Hematopoietic multipotent progenitor cell treated with erythropoietin and hydrocortisone succinate and interleukin-3 and kit ligand, for 4 days (in vitro differentiated cells): ENCODE results near the gene CYTH4.
A peak's percentile ranks its signal among the peaks of the same experiment; 100 is the strongest.

Experiments
- DNase-seq: peaks from one replicate; pipeline ENCODE4 v3.0.0-alpha.2; 2015

The CYTH4 gene

DNA sequence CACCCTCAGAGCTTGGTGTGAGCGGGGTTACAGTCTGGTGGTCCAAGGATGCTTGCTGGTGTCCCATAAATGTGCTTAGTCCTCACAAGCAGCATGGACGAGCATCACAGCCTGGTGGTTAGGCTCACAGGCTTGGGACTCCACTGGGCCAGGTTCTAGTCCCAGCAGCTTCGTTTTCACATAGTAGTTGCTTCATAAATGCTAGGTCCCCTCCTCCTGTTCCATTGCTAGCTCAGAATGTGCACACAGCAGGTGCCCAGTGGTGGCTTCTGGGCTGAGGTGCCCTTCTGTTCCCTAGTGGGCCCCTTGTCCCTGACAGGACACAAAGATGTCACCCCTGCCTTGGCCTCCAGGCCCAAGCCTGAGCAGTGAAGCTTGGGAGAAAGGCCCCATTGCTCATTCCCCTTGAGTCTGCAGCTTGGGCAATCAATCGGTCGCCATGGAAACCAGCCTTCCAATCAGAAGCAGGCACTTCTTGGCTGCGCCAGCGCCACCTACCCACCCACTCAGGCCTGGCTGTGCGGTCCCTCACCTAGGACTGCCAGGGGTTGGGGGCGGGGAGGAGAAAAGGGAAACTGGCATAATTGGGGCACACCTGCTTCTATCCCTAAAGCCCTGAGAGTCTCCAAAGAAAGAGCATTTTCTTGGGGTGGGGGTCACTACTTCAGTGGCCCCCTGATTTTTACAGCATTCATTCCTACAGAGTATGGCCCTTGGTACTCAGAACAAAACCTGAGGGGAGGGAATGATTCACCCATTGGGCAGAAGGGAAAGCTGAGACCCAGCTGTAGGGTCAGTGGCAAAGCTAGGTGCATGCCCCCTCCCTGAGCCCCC lies 48.1 kb downstream of the CYTH4 start:
- peak; percentile 72 for DNase-seq

DNA sequence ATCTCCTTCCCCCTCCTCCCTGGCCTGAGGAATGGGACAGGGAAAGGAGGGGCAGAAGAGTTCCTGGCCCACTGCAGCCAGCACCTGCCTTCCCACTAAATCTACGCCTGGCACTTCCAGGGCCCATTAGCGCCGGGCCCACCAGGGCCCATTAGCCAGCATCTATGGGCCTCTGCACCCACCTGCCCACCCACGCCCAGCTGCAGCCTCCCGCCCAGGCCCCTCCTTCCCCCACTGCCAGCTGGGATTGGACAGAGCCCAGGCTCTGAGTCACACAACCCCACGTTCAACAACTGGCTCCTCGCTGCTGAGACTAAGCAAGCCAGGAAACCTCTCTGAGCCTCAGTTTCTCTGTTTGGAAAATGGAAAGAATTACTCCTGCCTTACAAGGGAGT lies 48.7 kb downstream of the CYTH4 start:
- no peak for DNase-seq

DNA sequence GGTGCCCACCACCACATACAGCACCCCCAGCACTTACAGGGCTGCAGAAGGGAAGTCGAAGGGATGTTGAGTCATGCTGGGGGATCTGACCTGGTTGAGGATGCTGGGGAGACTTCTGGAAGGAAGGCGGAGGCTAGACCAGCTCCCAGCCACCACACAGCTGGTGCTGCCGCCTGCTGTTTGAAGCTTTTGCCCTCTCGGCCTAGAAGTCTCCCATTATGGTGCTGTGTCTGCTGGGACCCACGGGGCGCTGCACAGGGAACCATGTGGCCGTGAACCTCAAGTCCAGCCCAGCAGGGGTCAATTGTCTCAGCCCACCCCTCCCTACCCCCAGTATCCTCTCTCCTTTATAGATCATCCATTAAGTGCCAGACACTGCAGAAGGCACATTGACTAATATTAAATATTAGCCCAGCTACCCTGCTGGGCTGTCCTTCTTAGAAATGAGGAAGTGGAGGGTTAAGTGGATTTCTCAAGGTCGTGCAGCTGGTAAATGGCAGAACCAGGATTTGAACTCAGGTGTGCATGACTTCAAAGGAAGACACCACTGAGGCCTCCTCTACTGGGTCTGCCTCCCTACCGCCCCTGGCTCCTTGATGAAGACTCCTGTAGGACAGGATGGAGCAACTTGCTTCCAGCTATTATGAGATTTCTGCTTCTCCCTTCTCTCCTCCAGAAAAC lies 49.7 kb downstream of the CYTH4 start:
- no peak for DNase-seq

DNA sequence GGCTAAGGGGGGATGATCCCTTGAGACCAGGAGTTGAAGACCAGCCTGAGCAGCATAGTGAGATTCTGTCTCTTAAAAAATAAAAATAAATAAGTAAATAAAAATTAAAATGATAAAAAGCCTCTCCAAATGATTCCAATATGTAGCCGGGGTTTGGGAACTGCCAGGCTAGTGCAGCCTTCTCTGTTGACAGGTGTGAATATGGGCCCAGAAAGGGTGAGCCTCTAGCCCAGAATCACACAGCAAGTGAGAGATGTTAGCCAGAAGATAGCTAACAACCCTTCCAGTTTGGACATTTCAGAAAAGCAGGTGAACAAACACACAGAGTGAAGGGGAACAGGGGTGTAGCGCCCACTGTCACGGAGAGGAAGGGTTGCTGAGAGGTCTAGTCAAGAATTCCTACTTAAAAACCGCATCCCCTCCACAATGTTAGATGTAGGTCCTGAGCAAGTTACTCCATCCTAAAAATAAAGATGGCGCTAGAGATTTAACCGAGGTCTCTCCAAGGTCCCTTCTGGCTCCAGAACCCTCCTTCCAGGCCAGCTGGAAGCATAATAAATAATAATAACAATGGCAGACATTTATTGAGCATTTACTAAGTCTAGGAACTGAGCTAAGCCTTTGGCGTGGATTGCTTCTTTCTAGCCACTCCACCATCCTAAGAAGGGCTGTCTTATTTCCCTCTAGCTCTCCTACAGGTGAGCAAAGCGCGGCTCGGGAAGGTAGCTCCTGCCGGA lies 51.6 kb downstream of the CYTH4 start:
- no peak for DNase-seq

DNA sequence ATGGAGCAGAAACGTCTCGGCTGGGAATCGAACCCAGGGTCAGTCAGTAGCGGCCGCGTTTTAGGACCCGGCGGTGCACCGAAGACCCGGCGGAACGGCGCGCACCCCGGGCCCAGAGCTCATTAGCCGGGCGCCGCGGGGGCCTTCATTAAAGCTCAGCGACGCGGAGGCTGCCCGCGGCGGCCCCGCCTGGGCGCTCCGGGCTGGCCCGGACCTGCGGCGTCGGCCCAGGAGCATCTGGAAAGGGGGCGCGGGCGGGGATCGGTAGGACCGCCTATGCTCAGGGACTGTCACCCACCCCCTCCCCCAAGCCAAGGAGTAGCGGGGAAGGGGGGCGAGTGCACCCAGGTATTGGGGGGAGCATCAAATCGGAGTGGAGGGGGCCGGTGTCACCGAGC lies 52.2 kb downstream of the CYTH4 start:
- DNase-seq = no peak

DNA sequence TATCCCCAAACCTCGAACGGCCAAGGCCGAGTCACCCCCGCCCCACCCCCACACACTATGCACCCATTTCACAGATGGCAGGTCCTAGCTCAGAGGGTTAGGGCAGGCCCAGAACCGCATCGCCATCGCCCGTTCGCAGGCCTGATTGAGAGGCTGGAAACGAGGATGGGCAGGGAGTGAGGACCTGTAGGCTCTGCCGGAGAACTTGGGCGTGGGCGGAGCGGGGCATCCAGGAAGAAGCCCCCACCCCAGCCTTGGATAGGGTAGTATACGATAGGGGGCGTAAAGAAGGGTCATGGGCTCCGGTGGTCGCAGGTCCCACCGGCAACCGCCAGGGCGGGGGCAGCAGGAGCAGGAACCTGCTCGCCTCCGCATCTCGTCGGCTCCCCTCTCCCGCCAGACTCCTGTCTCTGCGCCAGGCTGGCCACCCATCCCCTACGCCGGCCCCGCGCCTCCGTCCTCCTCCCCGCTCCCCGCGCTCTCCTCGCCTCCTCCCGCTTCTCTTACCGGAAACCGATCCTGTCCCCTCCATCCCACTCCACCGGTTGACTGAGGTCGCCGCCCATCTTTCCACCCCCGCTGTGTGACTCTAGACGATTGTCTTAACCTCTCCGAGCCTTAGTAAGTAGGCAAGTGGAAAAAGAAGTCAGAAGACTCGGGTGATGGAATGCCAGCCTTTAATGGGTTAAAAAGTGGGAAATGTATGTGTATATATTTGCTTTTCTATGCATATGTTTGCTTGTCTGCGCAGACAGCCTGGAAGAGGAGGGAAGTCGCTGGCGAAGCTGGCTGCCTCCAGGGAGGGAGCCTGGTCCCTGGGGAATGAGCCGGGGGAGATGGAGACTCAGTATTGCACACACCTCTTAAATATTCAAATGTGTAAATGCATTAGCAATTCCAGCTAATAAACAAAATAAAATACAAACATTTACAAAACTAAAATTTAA lies 52.8 kb downstream of the CYTH4 start:
- no peak for DNase-seq

DNA sequence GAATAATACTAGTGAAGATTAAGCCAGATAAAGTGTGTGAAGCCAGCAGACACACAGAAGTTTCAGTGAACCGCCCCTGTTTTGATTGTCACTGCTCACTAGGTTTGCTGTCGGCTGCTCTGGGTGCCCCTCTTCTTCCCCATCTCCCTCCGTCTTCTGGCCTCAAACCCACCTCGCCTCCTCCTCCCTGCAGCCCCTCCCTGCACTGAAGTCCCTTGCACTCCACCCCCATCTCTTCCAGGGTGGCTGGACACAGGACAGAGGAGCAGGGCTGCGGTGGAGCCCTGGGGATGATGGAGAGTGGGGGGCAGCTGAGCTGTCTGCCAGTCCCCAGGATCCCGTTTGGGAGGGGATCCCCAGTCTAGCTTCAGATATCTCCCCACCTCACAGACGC lies 53.5 kb downstream of the CYTH4 start:
- no peak for DNase-seq

DNA sequence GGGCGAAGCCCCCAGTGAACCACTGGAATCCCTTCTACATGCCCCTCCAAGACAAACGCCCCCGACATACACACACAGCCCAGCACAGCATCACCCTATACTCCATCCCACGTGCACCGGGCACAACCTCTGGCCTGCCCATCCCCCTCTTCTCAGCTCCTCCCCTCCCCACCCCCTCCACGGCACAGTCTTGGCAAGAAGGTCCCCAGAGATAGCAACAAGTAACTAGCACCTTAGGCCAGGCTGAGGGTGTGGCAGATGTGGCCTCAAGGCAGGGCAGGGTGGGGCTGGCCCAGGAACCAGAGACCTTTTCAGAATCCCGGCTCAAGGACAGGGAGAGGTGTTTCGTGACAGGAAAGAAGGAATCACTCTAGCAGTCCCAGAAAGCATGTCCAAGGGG lies 54.3 kb downstream of the CYTH4 start:
- peak; percentile 68 for DNase-seq

DNA sequence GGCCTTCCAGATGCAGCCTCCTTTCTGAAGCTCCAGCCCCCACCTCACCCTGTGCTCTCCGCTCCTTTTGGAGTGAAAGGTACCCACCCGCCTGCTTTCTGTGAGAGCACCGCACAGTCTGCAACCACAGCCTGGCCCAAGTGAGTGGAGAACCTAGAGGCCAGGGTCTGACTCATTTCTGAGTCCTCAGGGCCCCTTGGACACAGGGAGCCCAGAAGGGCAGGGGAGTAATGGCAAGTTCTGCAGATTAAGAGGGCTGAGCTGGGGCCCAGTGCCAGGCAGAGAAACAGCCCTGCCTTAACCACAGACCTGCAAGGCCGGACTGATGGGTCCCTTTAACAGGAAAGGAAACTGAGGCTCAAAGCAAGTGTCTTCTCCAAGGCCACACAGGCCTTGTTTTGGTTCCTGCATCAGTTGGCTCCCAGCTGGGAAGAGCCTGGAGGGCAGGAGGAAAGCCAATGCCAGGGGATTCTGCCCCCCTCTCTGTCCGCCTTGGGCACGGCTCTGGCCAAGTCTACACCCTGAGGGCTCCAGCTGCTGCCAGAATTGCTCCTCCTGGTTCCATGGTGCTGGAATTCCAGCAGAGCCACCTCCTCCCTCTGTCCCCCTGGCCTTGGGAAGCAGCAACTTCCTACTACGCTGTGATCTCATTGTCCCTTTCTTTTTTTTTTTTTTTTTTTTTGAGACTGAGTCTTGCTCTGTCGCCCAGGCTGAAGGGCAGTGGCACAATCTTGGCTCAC lies 55.1 kb downstream of the CYTH4 start:
- DNase-seq = no peak

DNA sequence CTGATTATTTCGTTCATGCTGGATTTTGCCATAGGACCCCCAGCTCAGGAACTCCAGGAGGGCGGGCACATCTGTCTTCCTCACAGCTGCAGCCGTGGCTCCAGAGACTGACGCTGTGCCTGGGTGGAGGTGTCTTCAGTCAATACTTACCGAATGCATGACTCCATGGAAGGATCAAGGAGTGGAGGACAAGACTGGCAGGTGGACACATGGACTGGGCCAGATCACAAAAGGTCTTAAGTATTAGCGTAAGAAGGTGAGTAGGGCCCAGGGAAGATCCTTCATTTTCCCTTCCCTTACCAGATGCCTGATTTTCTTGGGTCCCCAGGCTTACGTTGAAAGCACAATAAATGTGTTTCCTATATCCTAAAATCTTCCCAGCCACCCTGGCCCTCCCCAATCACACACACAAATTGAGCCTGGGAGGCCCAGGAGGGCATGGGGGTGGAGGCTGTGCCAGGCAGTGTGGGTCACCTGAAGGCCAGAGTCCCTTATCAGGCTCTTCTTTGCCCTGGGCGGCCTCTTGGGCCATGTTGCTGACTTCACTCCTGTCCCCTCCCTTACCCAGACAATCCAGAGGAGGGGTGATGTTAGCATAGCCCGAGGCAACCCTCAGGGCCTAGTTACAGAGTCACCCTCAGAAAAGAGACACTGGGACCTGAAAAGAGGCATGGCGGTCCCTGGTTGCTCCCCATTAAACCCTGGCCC lies 56.4 kb downstream of the CYTH4 start:
- no peak for DNase-seq

DNA sequence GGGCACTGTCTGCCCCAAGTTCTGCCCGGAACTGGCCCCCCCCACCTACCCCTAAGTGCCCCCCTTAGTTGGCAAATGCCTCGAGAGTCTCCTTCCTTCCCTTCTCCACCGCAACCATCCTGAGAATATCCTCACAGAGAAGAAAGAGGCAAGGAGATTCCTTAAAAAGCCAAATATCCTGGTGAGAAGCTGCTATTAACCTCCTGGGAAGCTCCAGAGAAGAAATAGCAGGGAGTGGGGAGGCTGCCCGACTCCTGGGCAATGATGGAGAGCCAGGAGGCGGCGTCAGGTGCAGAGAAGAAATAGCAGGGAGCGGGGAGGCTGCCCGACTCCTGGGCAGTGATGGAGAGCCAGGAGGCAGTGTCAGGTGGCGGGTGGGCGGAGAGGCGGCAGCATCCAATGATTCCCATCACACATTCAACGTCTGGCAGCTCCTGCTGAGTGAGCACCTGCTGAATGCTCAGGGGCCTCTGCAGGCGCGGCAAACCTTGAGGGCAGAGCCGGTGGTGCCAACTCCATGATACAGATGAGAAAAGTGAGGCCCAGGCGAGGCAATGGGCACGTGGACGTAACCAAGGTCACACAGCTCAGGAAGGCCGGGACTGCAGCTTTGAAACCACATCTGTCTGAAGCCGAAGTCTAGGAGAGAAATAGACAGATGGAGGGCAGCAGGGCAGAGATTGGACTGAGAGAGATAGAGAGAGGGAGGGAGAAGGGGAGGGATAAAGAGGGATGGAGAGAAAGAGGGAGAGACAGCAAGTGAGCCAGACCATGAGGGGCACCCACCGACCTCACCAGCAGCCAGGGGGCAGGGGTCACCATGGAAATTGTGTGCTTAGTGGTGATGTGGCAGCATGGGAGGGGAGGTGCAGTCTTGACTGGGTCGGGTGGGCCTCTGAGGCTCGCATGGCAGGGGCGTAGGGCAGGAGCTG lies 58.3 kb downstream of the CYTH4 start:
- no peak for DNase-seq

DNA sequence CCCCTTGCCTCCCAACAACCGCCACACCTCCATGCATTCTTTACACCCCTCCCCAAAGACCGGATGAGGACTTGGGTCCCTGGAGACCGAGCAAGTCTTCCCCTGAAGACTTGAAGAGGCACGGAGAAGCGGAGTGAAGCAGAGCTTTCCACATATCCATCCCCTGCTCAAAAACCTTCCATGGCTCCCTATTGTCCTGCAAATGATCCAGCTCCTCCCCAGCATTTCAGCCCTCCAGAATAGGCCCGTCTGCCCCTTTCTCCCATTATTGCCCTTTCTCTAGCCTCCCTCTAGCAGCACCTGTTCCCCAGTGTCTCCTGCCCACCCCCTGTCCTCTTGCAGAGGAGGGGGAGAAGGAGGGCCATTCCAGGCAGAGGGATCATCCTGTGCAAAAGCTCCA lies 59.8 kb downstream of the CYTH4 start:
- DNase-seq = no peak

DNA sequence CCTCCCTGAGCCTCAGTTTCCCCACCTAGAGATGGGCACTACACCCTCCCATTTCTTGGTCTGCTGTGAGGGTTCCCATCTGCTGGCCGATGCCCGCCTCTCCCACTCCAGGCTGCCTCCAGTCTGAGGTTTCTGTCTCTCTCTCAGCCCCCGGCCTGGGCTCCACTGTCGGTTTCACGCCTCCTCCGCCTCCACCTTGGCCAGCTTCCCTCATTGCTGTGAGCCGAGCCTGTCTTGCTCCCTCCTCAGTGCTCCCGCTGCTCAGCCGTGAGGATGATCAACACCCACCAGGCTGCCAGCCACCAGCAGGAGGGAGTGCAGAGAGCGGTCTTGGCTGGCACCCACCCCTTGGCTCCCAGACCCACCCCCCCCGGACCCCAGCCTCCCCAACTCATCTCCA lies 61.0 kb downstream of the CYTH4 start:
- DNase-seq = no peak

DNA sequence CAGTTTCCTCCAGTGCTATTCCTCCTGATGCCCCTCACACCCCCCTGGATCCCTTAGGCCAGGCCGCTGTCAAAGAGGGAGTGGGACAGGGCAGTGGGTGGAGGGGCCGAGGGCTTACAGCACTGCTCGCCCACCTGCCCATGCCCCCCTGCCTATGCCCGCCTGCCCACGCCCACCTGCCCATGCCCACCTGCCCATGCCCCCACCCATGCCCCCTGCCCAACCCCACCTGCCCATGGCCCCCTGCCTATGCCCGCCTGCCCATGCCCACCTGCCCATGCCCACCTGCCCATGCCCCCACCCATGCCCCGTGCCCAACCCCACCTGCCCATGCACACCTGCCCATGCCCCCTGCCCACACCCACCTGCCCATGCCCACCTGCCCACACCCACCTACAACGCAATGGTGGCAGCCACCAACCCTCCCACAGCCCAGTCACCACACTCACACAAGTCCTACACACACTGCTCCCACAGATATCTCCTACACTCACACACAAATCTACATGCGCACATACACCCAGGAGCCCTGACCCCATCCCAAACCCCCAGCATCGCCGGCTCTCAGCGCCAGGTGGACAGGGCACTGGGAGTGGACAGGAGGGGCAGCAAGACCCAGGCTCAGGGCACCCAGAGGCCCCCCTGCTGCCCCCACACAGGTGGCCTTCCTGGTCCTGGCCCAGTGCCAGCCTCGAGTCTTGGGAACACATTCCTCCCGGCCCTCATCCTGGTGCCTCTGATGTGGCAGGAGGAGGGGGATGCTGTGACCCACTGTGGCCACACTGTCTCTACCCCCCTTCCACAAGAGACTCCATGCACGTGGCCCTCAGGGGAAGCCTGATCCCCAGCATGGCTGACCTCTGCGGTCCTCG lies 61.8 kb downstream of the CYTH4 start:
- DNase-seq = no peak

DNA sequence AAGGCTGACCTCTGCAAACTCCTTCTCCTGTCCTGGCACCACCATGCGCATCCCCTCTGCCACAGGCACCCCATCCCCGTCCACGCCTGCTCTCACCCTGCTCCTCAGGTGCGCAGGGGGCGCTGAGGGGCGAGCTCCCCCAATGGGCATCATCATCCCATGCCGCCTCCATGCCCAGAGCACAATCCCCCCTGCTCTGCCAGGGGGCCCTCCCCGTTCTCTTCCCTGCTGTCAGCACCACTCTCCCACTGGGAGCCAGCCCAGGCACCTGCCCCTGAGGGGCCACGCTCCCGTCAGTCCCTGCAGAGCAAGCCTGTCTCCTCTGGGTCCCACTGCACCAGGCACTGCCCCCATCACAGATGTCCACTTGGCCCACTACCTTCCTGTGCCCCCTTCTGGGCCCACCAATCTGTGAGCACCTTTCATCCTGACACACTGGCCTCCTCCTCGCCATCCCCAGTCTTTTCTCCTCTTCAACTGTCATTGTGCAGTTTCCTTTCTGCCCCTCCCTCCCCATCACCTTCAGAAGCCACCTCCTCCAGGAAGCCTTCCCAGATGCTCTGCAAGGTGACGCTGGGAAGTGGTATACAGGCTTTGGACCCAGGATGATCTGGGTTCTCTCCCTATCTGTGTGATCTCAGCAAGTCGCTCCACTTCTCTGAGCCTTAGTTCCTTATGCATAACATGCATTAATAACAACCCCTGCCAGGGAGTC lies 62.6 kb downstream of the CYTH4 start:
- DNase-seq = no peak

DNA sequence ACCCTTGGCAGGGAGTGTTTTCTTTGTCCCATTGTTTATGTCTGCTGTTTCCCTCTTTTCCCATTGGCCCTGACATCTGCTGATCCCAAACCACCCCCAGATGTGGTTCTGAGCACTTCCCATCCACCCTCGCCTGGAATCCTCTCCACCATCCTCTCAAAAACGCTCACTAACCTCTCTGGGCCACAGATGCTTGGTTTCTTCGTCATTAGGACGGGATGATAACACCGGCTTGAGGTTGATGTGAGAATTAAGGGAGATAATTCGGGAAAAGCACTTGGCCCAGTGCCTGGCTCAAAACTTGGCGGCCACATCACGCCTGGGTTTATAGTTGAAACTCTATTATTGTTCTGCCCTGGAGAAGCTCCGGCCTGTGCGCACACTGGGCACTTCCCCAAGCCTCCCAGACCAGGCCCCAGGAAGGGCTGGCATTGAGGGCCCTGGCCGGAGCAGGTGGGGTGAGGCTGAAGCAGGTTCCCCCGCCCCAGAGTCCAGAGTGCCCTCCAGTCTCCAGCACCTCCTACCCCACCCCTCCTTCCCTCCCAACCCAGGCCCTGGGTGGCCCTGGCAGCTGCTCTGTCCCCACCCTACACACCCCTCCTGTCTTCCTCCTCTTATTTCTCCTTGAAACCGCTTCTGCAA lies 63.7 kb downstream of the CYTH4 start:
- DNase-seq = no peak

DNA sequence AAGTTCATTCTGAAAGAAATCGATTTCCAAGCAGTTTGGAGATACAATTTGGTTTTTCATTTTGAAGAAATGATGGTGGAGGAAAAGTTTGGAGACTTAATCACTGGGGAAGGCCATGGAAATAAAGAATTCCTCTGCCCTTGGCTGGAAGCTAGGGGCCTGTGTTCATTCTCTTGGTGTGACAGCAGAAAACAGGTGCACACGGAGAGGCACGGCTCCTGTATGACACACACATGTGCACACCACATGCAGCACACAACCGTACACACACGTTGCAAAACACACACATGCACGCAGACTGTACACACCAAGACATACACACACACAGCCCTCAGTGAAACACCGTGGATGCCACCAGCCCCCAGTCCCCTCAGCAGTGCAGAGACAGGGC lies 64.2 kb downstream of the CYTH4 start:
- DNase-seq = no peak
